RWPE2 (cell line): Measurements from ENCODE around the gene CUEDC2.

Source experiments
- ATAC-seq: fragments of 200-7000 bp; cut with Tn5 transposase; 3 replicates; pipeline ENCODE4 v1.9.1; 2021; ENCODE audit warnings: low read depth
- DNase-seq: peaks from one replicate; pipeline ENCODE4 v3.0.0-alpha.2; 2020; ENCODE audit warnings: low spot score
- H3K27ac ChIP-seq: fragments of 450-650 bp; 2 replicates; pipeline ENCODE4 v1.5.1; 2017; ENCODE audit warnings: mild to moderate bottlenecking; ENCODE audit not compliant: poor library complexity, severe bottlenecking
- H3K27me3 ChIP-seq: fragments of 250-450 bp; sonication (Bioruptor Pico); 2 replicates; pipeline ENCODE4 v1.5.1; 2021; ENCODE audit warnings: mild to moderate bottlenecking, moderate library complexity; ENCODE audit not compliant: insufficient read depth, poor library complexity, severe bottlenecking
- H3K36me3 ChIP-seq: fragments of 250-450 bp; sonication (Bioruptor Pico); 2 replicates; pipeline ENCODE4 v1.5.1; 2020; ENCODE audit warnings: low read depth, mild to moderate bottlenecking, moderate library complexity
- H3K4me1 ChIP-seq: fragments of 250-450 bp; sonication (Bioruptor Pico); 2 replicates; pipeline ENCODE4 v1.5.1; 2021; ENCODE audit warnings: mild to moderate bottlenecking, moderate library complexity; ENCODE audit not compliant: insufficient read depth, poor library complexity, severe bottlenecking
- H3K4me3 ChIP-seq: fragments of 250-450 bp; sonication (Bioruptor Pico); 2 replicates; pipeline ENCODE4 v1.5.1; 2021; ENCODE audit warnings: mild to moderate bottlenecking, moderate library complexity; ENCODE audit not compliant: severe bottlenecking
- H3K9me3 ChIP-seq: fragments of 250-450 bp; sonication (Bioruptor Pico); 2 replicates; pipeline ENCODE4 v1.5.1; 2021; ENCODE audit warnings: mild to moderate bottlenecking, moderate library complexity; ENCODE audit not compliant: severe bottlenecking
- CTCF ChIP-seq: fragments of 450-650 bp; IDR thresholded peaks from one replicate; pipeline ENCODE4 v1.5.1; 2017; ENCODE audit warnings: mild to moderate bottlenecking, moderate library complexity; ENCODE audit not compliant: poor library complexity, severe bottlenecking

The CUEDC2 gene

GRCh38 chr10:102399217-102400021, 33.0 kb downstream of the CUEDC2 start:
- DNase-seq, result no peak
- no peaks in the 10 kb centered on the region for H3K9me3 ChIP-seq
- TF ChIP-seq CTCF, result peak; percentile 98
- H3K27me3 ChIP-seq, result no peaks in the 10 kb centered on the region
- H3K4me3 ChIP-seq, result peak overlapping the region; percentile 37
- H3K4me1 ChIP-seq, result peaks cover 12% of the 10 kb centered on the region
- peaks cover 27% of the 10 kb centered on the region for H3K36me3 ChIP-seq
- ATAC-seq, result peak; percentile 44
- peak overlapping the region; percentile 16 for H3K27ac ChIP-seq

- TF ChIP-seq CTCF, result no peak
Observed at GRCh38 chr10:102398172-102399020, 34.0 kb downstream of the CUEDC2 start.

GRCh38 chr10:102397222-102398171, 34.9 kb downstream of the CUEDC2 start:
- no peak for ATAC-seq
- TF ChIP-seq CTCF, result no peak
- Histone ChIP-seq H3K36me3 (peaks cover 25% of the 10 kb centered on the region), H3K4me1 (peaks cover 12% of the 10 kb centered on the region), H3K4me3 (no peak overlapping the region), H3K27me3 (no peaks in the 10 kb centered on the region), H3K27ac (no peak overlapping the region), H3K9me3 (no peaks in the 10 kb centered on the region)
- no peak for DNase-seq

More at GRCh38 chr10:102398172-102399020, 34.0 kb downstream of the CUEDC2 start:
- DNase-seq (no peak), ATAC-seq (no peak)
- Histone ChIP-seq H3K36me3 (peaks cover 27% of the 10 kb centered on the region), H3K4me3 (no peak overlapping the region), H3K9me3 (no peaks in the 10 kb centered on the region), H3K27me3 (no peaks in the 10 kb centered on the region), H3K4me1 (peaks cover 12% of the 10 kb centered on the region), H3K27ac (peak overlapping the region; percentile 16)

GRCh38 chr10:102396730-102397151, 35.6 kb downstream of the CUEDC2 start:
- Histone ChIP-seq H3K9me3 (no peaks in the 10 kb centered on the region), H3K4me3 (no peak overlapping the region), H3K36me3 (peaks cover 20% of the 10 kb centered on the region), H3K27me3 (no peaks in the 10 kb centered on the region), H3K4me1 (peaks cover 5% of the 10 kb centered on the region), H3K27ac (no peak overlapping the region)
- no peak for TF ChIP-seq CTCF
- ATAC-seq (no peak), DNase-seq (no peak)
